HEK293 (cell line): ENCODE results near the gene JAZF1.

Experiments
- CTCF ChIA-PET: fragments of 350-600 bp; formaldehyde crosslinking; extraction: SDS; loops from one replicate; lab custom pipeline; 2021; ENCODE audit warnings: antibody characterized with exemption; lab: Yijun Ruan, JAX
- POLR2A ChIA-PET: fragments of 300-600 bp; formaldehyde crosslinking; extraction: SDS; loops from one replicate; lab custom pipeline; 2020; ENCODE audit warnings: antibody characterized with exemption, inconsistent platforms; lab: Yijun Ruan, JAX
- H3K27ac ChIP-seq: fragments of 200-500 bp; sonication (Bioruptor generic); 2 replicates; pipeline ENCODE4 v1.5.1; 2014; ENCODE audit warnings: low read depth, low read length, control low read depth, inconsistent platforms; ENCODE audit errors: extremely low read depth
- H3K36me3 ChIP-seq, 2 experiments: fragments of 200-500 bp in 1 of 2; sonication (Bioruptor generic) in 1 of 2; 1 replicate in 1 of 2; 2 replicates in 1 of 2; pipeline ENCODE4 v1.5.1; 2014 to 2017; ENCODE audit warnings: inconsistent platforms in 2 of 2, low read length in 2 of 2; ENCODE audit not compliant: control insufficient read depth in 2 of 2, insufficient read depth in 1 of 2
- H3K4me1 ChIP-seq: fragments of 200-500 bp; sonication (Bioruptor generic); 2 replicates; pipeline ENCODE4 v1.5.1; 2014; ENCODE audit warnings: mild to moderate bottlenecking, low read length, inconsistent platforms; ENCODE audit not compliant: control insufficient read depth, insufficient read depth
- H3K4me3 ChIP-seq: 2 replicates; pipeline ENCODE4 v1.5.1; 2011; ENCODE audit warnings: low read depth, mild to moderate bottlenecking, control low read depth, low read length, moderate library complexity
- H3K9me3 ChIP-seq: fragments of 200-500 bp; sonication (Bioruptor generic); 2 replicates; pipeline ENCODE4 v1.5.1; 2014; ENCODE audit warnings: low read depth, low read length, inconsistent platforms; ENCODE audit not compliant: control insufficient read depth, insufficient read depth
- BCL11B ChIP-seq: fragments of 450-650 bp; formaldehyde crosslinking; IDR thresholded peaks from 2 replicates; pipeline ENCODE4 v1.5.1; 2016; ENCODE audit warnings: low read depth, missing biosample characterization, missing genetic modification characterization
- FEZF1 ChIP-seq: fragments of 450-650 bp; formaldehyde crosslinking; IDR thresholded peaks from 2 replicates; pipeline ENCODE4 v1.5.1; 2016; ENCODE audit warnings: missing biosample characterization, missing genetic modification characterization
- GLI2 ChIP-seq: fragments of 450-650 bp; formaldehyde crosslinking; IDR thresholded peaks from 2 replicates; pipeline ENCODE4; 2017; ENCODE audit warnings: missing biosample characterization, missing genetic modification characterization, low read depth, borderline replicate concordance
- GLI4 ChIP-seq: fragments of 450-650 bp; formaldehyde crosslinking; IDR thresholded peaks from 2 replicates; pipeline ENCODE4 v1.5.1; 2016; ENCODE audit warnings: missing biosample characterization, missing genetic modification characterization
- KLF1 ChIP-seq: fragments of 450-650 bp; formaldehyde crosslinking; IDR thresholded peaks from 2 replicates; pipeline ENCODE4 v1.5.1; 2016; ENCODE audit warnings: missing biosample characterization, missing genetic modification characterization
- PRDM2 ChIP-seq: fragments of 450-650 bp; formaldehyde crosslinking; IDR thresholded peaks from 2 replicates; pipeline ENCODE4 v1.5.1; 2016; ENCODE audit warnings: missing biosample characterization, missing genetic modification characterization, borderline replicate concordance
- PRDM6 ChIP-seq: fragments of 450-650 bp; formaldehyde crosslinking; IDR thresholded peaks from 2 replicates; pipeline ENCODE4 v1.5.1; 2017; ENCODE audit warnings: missing biosample characterization, missing genetic modification characterization
- TRIM28 ChIP-seq: IDR thresholded peaks from 2 replicates; pipeline ENCODE4 v1.6.1; 2011; ENCODE audit warnings: low read length, control low read depth, borderline replicate concordance
- ZBTB7A ChIP-seq: fragments of 450-650 bp; formaldehyde crosslinking; IDR thresholded peaks from 2 replicates; pipeline ENCODE4 v1.5.1; 2016; ENCODE audit warnings: low read depth, missing biosample characterization, missing genetic modification characterization
- ZNF24 ChIP-seq: fragments of 450-650 bp; formaldehyde crosslinking; IDR thresholded peaks from 2 replicates; pipeline ENCODE4 v1.5.1; 2016; ENCODE audit warnings: missing biosample characterization, missing genetic modification characterization
- ZNF341 ChIP-seq: fragments of 450-650 bp; formaldehyde crosslinking; IDR thresholded peaks from 2 replicates; pipeline ENCODE4; 2016; ENCODE audit warnings: low read depth, missing biosample characterization, missing genetic modification characterization
- ZNF354C ChIP-seq: fragments of 450-650 bp; formaldehyde crosslinking; IDR thresholded peaks from 2 replicates; pipeline ENCODE4 v1.5.1; 2016; ENCODE audit warnings: missing biosample characterization, missing genetic modification characterization, low read depth, borderline replicate concordance
- ZNF37A ChIP-seq: fragments of 450-650 bp; IDR thresholded peaks from 2 replicates; pipeline ENCODE4 v1.5.1; 2018; ENCODE audit warnings: missing biosample characterization, missing genetic modification characterization
- ZNF433 ChIP-seq: fragments of 450-650 bp; formaldehyde crosslinking; IDR thresholded peaks from 2 replicates; pipeline ENCODE4 v1.5.1; 2016; ENCODE audit warnings: missing biosample characterization, missing genetic modification characterization, low read depth
- ZNF510 ChIP-seq: fragments of 450-650 bp; formaldehyde crosslinking; IDR thresholded peaks from 2 replicates; pipeline ENCODE4 v1.5.1; 2018; ENCODE audit warnings: mild to moderate bottlenecking, missing genetic modification characterization, missing biosample characterization; ENCODE audit not compliant: insufficient replicate concordance
- ZNF621 ChIP-seq: fragments of 450-650 bp; formaldehyde crosslinking; IDR thresholded peaks from 2 replicates; pipeline ENCODE4 v1.5.1; 2017; ENCODE audit warnings: missing biosample characterization, missing genetic modification characterization
- ZNF624 ChIP-seq: fragments of 450-650 bp; formaldehyde crosslinking; IDR thresholded peaks from 2 replicates; pipeline ENCODE4 v1.5.1; 2017; ENCODE audit warnings: missing biosample characterization, missing genetic modification characterization
- ZNF626 ChIP-seq: fragments of 450-650 bp; sonication (Bioruptor Pico); formaldehyde crosslinking; IDR thresholded peaks from 2 replicates; pipeline ENCODE4 v1.5.1; 2018; ENCODE audit warnings: missing biosample characterization, missing genetic modification characterization, inconsistent platforms
- ZXDB ChIP-seq: fragments of 450-650 bp; formaldehyde crosslinking; IDR thresholded peaks from 2 replicates; pipeline ENCODE4 v1.5.1; 2016; ENCODE audit warnings: missing biosample characterization, missing genetic modification characterization

Gene JAZF1

GRCh38 chr7:27899601-27900000, 281.0 kb downstream of the JAZF1 start:
- CTCF ChIA-PET: interaction anchor here (1.2 kb wide), 1 partner anchor 21 kb away, joined by 7 read pairs; no protein-coding TSS in a partner anchor
- Histone ChIP-seq H3K27ac (no peak overlapping the region), H3K4me3 (no peak overlapping the region), H3K4me1 (0 out of 2 replicates have a peak, but pooled peaks cover 4% of the 10 kb centered on the region), H3K9me3 (no peaks in the 10 kb centered on the region), H3K36me3 (no peaks in the 10 kb centered on the region)
- TF ChIP-seq KLF1: no peak
- no peak for TF ChIP-seq ZNF510
- TF ChIP-seq ZNF37A: no peak
- no peak for TF ChIP-seq TRIM28
- TF ChIP-seq ZNF433 (tag by site-specific recombination): no peak
- TF ChIP-seq GLI2 (tag by site-specific recombination): no peak
- POLR2A ChIA-PET: no interaction called here

- 0 out of 2 replicates have a peak, but pooled peaks cover 4% of the 10 kb centered on the region for H3K4me1 ChIP-seq
- TF ChIP-seq ZNF624 (tag by site-specific recombination) (no peak), ZNF341 (tag by site-specific recombination) (peak; percentile 55), GLI2 (tag by site-specific recombination) (no peak), BCL11B (no peak), ZXDB (tag by site-specific recombination) (no peak), FEZF1 (tag by site-specific recombination) (peak; percentile 44; the same call in 1 of the 2 replicates), ZNF24 (tag by site-specific recombination) (no peak), ZBTB7A (tag by site-specific recombination) (no peak)
- no peaks in the 10 kb centered on the region for H3K9me3 ChIP-seq
- ChIA-PET POLR2A (no interaction called here), CTCF (interaction anchor here (0.6 kb wide), 1 partner anchor 85 kb away, joined by 3 read pairs; no protein-coding TSS in a partner anchor)
- H3K36me3 ChIP-seq: peaks cover 0 to 4% of the 10 kb centered on the region in 2 experiments; a peak in 1 of 3 replicates
- no peak overlapping the region for H3K27ac ChIP-seq
- no peak overlapping the region for H3K4me3 ChIP-seq
Observed at GRCh38 chr7:27897441-27897847, 283.2 kb downstream of the JAZF1 start.

- 0 out of 2 replicates have a peak, but pooled peaks cover 4% of the 10 kb centered on the region for H3K4me1 ChIP-seq
- TF ChIP-seq ZNF621: no peak
- TF ChIP-seq ZNF37A: no peak
- TF ChIP-seq ZNF626 (tag by site-specific recombination): no peak
- no peak for TF ChIP-seq GLI4 (tag by site-specific recombination)
- TF ChIP-seq PRDM6 (tag by site-specific recombination): peak; percentile 27; the same call in 1 of the 2 replicates
- no peak for TF ChIP-seq PRDM2 (tag by site-specific recombination)
- TF ChIP-seq ZNF354C (tag by site-specific recombination): no peak
- POLR2A ChIA-PET: no interaction called here
Observed at GRCh38 chr7:27897001-27897400, 283.6 kb downstream of the JAZF1 start.

More at GRCh38 chr7:27897001-27897400, 283.6 kb downstream of the JAZF1 start:
- H3K36me3 ChIP-seq: peaks cover 0 to 4% of the 10 kb centered on the region in 2 experiments; a peak in 1 of 3 replicates
- H3K9me3 ChIP-seq: no peaks in the 10 kb centered on the region
- CTCF ChIA-PET: interaction anchor here (0.8 kb wide), 1 partner anchor 701 kb away, joined by 3 read pairs; no protein-coding TSS in a partner anchor
- no peak overlapping the region for H3K4me3 ChIP-seq
- H3K27ac ChIP-seq: no peak overlapping the region
